GM19463 (cell line): ENCODE results near the gene COTL1.
"Not testable (repeated sequence)": the region's sequence is repeated elsewhere in the genome, so short reads cannot be mapped to it uniquely, and the experiment has no call there.

Experiments
- ATAC-seq: cut with Tn5 transposase; IDR thresholded peaks from one replicate; pipeline ENCODE4 v1.9.1; 2021; ENCODE audit warnings: mild to moderate bottlenecking, moderate library complexity; ENCODE audit not compliant: unreplicated experiment

The COTL1 gene

GRCh38 chr16:84535408-84535807 is 82.5 kb downstream of the COTL1 start:
- no peak for ATAC-seq

GRCh38 chr16:84534815-84535214 is 83.1 kb downstream of the COTL1 start:
- no peak for ATAC-seq

- ATAC-seq = no peak
Measured at GRCh38 chr16:84532855-84533486, 84.9 kb downstream of the COTL1 start.

- ATAC-seq = no peak
Measured at GRCh38 chr16:84532291-84532724, 85.6 kb downstream of the COTL1 start.

GRCh38 chr16:84531671-84532111 is 86.2 kb downstream of the COTL1 start:
- no peak for ATAC-seq

DNA sequence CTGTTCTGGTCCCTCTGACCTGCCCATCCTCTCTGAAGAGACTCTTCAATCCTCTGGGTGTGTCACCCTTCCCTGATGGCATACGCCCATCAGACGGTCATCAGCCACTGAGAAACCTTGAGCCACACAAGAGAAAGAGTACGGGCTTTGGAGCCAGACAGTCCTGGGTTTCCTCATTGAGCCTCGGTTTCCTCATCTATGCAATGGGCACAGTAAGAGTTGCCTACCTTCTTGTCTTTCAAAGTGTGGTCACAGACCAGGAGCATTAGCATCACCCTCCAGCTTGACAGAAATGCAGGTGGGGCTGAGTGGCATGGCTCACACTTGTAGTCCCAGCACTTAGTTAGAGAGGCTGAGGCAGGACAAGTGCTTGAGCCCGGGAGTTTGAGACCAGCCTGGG is 87.3 kb downstream of the COTL1 start:
- ATAC-seq = no peak

DNA sequence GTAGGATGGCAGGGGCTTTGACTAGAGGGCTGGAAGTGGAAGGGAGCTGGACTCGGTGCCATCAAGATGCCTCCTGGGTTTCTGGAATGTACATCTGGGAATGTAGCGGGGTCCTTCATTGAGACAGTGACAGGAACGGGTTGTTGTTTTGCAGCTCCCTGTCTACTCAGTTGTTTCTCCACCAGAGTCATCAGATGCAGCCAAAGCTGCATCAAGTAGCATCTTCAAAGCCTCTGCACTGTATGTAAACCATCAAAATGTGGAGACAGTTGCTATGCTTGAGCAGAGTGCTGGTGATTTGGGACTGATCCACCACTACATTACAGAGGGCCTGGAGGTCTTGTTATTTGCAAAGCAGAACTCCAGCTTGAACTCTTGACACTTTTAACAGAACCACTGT is 88.3 kb downstream of the COTL1 start:
- no peak for ATAC-seq

DNA sequence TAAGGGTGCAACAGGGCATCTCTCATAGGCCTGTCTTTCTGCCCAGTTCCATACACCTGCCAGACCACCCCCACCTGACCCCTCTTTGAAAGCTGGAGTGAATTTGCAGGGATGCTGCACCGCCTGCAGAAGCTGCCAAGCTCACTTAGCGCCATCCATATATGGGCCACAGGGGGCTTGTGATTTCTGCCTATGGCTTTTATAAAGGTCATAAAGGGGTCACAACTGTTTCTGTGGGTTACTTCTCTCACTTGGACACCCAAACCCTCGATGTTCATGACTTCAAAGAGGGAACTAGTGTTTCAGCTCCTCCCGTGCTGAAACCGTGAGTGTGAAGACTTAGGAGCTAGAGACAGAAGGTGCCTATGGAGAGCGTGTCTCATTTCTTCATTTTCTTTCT is 89.6 kb downstream of the COTL1 start:
- ATAC-seq = no peak

DNA sequence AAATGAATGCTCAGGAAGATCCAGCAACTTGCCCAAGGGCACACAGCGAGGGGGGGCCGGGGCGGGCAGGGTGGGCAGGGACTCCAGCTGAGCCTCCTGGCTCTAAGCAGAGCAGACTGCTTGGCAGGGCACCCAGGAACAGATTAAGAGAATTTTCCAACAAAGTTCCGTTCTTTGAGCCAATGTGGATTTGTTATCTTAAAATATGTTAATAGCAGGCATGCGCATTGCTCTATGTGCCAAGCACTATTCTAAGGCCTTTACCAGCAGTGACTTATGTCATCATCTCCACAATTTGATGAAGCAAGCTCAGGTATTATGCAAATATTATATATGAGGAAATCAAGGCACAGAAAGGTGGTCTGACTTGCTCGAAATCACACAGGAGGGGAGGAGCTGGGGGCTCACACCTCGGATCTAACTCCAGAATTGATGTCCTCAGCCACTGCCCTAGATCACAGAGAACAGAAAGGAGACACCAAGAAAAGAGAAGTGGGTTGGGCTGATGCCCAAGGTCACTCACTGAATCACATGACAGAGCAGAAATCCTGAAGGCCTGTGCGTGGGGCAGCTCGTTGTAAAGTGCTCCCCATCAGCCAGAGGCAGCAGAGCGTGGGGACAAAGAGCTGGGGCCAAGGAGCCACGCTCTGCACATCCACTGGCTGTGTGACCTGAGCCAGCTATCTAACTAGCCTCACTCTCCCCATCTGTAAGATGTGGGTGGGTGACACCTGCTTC is 90.2 kb downstream of the COTL1 start:
- no peak for ATAC-seq

DNA sequence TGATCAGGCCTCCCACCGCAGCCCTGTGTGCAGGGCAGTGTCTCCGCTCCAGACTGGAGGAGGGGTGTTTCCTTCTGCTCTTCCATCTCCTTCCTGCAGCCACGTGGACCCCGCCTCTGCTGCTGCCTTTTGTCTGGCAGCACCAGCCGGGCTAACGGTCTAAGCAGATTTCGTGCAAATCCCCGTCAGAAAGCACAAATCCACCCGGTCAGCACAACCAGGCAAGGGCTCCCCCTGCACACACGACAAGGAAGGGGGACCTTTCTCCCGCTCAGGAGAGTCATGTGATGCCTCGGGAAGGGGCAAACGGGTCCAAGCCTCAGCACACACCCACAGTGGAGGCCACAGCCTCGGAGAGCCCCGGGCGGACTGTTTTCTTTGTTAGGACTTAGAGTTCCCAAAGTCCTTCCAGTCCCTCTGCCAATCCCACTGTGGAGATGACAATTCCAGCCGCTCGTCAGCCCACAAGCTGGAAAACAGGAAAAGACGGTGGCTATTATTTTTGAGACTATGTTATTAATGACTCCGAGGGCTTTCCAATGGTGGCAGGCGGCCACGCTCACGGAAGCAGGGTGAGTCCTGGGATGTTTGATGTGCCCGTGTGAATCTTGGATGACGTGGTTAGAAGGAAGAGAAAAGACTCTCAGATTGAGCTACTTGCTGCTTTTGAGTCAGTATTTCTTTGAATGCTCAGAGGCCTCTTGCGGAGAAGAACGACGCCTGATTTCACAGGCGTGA is 90.9 kb downstream of the COTL1 start:
- no peak for ATAC-seq

- ATAC-seq = not testable (repeated sequence)
Measured at GRCh38 chr16:84524941-84525581, 92.8 kb downstream of the COTL1 start.

DNA sequence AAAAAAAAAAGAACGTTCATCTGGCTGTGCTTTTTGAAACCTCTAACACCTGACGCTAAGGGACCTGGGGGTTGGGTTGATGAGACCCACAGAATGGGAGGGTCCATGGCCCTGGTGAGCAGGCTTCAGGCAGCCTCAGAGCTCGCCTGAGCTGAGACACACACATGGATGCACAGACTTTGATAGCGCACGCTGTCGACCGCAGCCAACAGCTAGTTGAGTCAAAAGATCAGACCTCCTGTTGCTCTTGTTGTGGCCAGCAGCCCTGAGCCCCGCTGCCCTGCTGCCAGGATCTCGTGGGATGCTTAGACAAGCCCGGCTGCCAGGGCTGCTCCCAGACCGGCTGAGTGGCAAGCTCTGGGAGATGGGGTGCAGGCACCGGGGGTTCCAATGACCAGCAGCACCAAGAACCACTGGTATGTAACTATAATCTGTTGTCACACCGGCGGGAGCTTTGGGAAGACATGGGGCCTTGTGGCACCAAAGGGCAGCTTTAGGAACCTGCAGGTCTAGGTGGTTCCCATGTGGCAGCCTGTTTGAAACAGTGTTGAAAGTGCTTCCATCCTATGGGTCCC is 93.4 kb downstream of the COTL1 start:
- no peak for ATAC-seq

DNA sequence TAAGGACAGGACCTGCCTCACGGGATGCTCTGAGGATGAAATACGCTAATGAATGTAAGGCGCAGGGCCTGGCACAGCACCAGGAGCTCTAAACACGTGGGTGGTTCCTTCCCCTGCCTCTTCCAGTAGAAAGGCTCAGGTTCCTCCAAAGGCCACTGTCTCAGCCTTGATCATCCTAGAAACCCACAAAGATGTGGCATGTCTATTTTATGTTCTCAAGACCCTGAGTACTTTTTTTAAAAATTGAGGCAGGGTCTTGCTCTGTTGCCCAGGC is 96.4 kb downstream of the COTL1 start:
- ATAC-seq = no peak

GRCh38 chr16:84520725-84521496 is 97.0 kb downstream of the COTL1 start:
- ATAC-seq = no peak

GRCh38 chr16:84519855-84520254 is 98.0 kb downstream of the COTL1 start:
- no peak for ATAC-seq

- no peak for ATAC-seq
Measured at GRCh38 chr16:84518804-84519341, 99.0 kb downstream of the COTL1 start.

- ATAC-seq = not testable (repeated sequence)
Measured at GRCh38 chr16:84518220-84518619, 99.7 kb downstream of the COTL1 start.

GRCh38 chr16:84517366-84517765 is 100.5 kb downstream of the COTL1 start:
- ATAC-seq = no peak
